GM12801 (cell line): ENCODE data around the gene MAP3K1.

ENCODE experiments used
- TF ChIP-seq, protein P1 (sequence below): IDR thresholded peaks from one replicate; pipeline ENCODE4 v1.5.1; 2011; ENCODE audit warnings: control low read depth; ENCODE audit not compliant: insufficient read length; ENCODE audit errors: extremely low read depth

Gene MAP3K1

DNA sequence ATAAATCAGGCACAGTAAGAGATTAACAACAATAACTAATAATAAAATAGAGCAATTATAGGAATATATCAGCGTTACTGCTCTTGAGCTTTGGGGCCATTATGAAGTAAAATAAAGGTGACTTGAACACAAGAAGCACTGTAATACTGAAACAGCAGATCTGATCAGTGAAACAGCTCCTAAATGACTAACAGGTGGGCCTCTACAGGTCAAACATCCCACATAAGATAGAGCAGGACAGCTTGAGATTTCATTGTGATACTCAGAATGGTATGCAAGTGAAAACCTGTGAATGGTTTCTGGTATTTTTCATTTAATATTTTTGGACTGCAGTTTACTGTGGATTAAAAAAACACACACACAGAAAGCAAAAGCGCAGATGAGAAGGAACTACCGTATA, 24.0 kb upstream of the MAP3K1 start:
- TF ChIP-seq, protein P1, sequence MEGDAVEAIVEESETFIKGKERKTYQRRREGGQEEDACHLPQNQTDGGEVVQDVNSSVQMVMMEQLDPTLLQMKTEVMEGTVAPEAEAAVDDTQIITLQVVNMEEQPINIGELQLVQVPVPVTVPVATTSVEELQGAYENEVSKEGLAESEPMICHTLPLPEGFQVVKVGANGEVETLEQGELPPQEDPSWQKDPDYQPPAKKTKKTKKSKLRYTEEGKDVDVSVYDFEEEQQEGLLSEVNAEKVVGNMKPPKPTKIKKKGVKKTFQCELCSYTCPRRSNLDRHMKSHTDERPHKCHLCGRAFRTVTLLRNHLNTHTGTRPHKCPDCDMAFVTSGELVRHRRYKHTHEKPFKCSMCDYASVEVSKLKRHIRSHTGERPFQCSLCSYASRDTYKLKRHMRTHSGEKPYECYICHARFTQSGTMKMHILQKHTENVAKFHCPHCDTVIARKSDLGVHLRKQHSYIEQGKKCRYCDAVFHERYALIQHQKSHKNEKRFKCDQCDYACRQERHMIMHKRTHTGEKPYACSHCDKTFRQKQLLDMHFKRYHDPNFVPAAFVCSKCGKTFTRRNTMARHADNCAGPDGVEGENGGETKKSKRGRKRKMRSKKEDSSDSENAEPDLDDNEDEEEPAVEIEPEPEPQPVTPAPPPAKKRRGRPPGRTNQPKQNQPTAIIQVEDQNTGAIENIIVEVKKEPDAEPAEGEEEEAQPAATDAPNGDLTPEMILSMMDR: no peak

DNA sequence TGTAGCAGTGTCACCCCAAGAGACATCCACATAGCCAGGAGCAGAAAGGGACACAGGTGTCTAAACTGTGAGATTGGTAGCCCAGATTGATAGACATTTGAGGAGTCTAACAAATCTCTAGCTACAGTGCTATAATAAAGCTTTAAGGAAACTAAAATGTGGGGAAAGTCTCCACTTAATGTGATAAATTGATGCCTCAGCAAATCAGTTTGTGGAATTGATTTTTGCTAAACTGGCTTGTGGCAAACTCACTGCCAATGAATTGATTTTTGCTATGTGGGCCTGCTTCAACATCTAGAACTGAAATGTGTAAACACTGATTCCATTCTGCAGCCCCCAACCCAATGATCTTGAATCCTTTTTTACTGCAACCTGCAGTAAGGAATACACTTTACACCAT, 16.8 kb upstream of the MAP3K1 start:
- TF ChIP-seq, protein P1: no peak

DNA sequence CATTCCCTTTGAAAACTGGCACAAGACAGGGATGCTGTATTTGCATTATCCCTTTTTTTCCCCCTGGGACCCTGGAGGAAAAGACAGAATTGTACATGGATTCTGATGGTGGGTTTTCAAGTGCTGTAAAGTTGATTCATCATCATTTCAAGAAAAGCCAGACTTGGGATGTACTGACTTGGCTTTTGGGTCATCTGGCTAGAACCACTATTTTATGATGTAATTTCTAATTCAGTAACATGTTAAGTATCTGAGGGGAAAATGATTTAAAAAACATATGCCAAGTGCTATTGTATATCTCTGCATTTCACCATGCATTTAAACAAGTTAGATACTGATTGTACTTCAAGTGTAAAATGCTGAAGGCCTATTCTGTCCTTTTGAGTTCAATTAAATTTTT, 15.2 kb upstream of the MAP3K1 start:
- TF ChIP-seq, protein P1: no peak

DNA sequence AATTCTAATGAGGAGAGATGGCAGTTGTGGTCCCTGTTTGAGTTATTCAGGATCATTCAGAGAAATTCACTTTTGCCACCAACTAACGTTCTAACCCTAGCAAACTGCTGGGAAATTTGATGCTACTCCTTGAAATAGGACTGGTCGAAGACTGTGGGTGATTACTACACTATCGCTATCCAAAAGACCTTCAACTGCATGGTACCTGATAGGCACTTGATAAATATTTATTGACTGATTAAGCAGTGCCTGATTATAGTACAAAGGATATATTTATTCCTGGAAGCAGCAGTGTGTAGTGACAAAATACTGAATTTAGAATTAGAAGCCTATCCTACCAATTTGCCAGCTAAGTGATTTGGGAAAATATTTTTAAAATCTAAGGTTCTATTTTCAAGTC, 14.1 kb upstream of the MAP3K1 start:
- TF ChIP-seq, protein P1: no peak

DNA sequence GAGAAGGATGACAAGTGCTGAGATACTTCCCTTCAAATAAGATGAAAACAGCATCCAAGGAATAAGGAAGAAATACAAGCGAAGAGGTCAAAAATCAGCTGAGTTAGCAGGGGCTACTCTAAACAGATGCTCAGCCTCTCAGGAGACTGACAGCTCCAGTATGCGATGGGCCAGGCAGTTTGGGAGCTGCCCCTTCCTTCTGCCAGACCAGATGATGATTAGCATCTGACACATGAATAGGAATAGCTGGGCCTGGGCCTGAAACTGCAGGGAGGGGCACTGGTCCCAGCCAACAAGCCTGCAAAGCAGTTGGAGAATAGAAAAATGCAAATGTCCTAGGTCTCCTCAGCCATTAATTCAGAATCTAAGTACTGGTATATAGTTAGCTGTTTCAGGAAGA, 13.1 kb upstream of the MAP3K1 start:
- TF ChIP-seq, protein P1: no peak

DNA sequence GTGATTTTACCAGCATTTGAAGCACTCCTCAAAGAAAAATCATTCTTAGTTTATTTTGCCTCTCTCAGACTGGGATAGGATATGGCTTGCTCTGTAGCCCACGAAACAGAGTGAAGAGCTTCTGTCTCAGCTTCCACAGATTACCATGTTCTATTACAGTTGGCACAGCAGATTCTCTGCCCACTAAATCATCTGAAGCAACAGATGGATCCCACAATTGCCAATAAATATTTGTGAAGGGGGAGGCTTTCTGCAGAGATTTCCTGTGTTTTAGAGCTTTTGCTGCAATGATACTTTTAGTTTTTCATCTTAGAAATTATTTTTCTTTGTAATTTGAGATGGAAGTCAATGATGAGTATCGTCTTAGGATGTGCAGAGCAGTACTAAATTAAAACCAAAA, 12.3 kb upstream of the MAP3K1 start:
- TF ChIP-seq, protein P1: no peak

DNA sequence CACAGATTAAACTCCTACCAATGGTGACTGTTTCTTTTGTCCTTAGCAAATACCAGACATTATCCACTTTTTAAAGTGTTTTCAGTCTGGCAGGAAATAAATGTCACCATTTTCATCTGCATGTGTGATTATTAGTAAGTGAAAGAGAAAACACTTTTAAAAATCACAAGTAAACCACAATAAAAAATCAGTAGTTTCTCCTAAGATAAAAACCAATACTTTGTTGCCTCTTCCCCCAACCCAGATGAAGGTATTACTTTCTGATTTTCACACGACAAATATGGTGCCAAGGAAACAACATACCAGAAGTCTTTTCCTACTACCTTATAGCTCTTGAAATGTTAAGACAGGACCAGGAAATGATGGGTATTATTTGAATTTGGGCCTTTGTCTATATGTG, 11.5 kb upstream of the MAP3K1 start:
- TF ChIP-seq, protein P1: no peak

DNA sequence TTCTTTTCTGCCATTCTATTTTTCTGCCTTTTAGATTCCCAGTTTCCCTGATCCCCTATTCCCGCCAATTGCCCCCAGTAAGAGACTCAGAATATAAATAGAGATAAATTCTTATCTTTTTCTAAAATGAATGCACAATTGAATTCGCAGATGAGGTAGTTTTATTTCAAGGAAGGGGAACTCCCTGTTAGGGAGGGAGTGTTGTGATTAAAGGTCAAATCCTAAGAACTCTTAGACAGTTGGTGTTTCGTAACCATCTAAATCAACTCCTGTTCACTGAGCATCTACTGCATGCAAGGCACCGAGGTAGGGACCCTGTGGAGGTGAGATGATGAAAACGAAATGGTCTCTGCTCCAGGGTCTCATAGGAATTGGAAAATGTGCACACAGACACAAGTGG, 7.7 kb upstream of the MAP3K1 start:
- TF ChIP-seq, protein P1: no peak
